Tibial artery (tissue), 4 donors: ENCODE data around the gene SPATA12.

Experiments
- DNase-seq, 2 donors: peaks; one replicate each; pipeline ENCODE4 v3.0.0-alpha.2; 2019
- H3K27ac ChIP-seq, 2 donors: fragments of 200-600 bp; sonication (generic) in 1 of 2; 1 replicate in 1 of 2; 2 replicates in 1 of 2; pipeline ENCODE4 v1.5.1; 2018 to 2019; ENCODE audit warnings: mild to moderate bottlenecking in 1 of 2
- H3K27me3 ChIP-seq, 2 donors: fragments of 200-600 bp; sonication (generic) in 1 of 2; one replicate each; pipeline versions ENCODE4 v1.5.1 to v1.6.0; 2016 to 2019
- H3K36me3 ChIP-seq, 3 donors: fragments of 200-600 bp; sonication (generic) in 2 of 3; one replicate each; pipeline ENCODE4 v1.5.1; 2016 to 2019; ENCODE audit warnings: mild to moderate bottlenecking in 2 of 3
- H3K4me1 ChIP-seq, 4 donors: fragments of 200-600 bp; sonication (generic) in 2 of 4; 1 replicate in 3 of 4; 2 replicates in 1 of 4; pipeline ENCODE4 v1.5.1; 2016 to 2019
- H3K4me3 ChIP-seq, 2 donors: fragments of 200-600 bp; sonication (generic) in 1 of 2; 1 replicate in 1 of 2; 2 replicates in 1 of 2; pipeline ENCODE4 v1.5.1; 2018 to 2019; ENCODE audit warnings: mild to moderate bottlenecking in 2 of 2
- H3K9me3 ChIP-seq, 3 donors: fragments of 200-600 bp; sonication (generic) in 1 of 3; one replicate each; pipeline ENCODE4 v1.5.1; 2016 to 2019
- intact Hi-C: fragments of 100-400 bp; cut with DNase I; formaldehyde crosslinking; loops from one replicate; pipeline ENCODE4 v1.15.0; 2023; ENCODE audit warnings: low total_unique reads
- TF ChIP-seq, protein P1 (sequence below), 2 experiments: fragments of 200-600 bp in 1 of 2; fragments of 450-650 bp in 1 of 2; IDR thresholded peaks; one replicate each; pipeline ENCODE4 v1.5.1; 2017 to 2019; ENCODE audit warnings: antibody characterized with exemption in 2 of 2, mild to moderate bottlenecking in 1 of 2, moderate library complexity in 1 of 2

Gene SPATA12, protein sequence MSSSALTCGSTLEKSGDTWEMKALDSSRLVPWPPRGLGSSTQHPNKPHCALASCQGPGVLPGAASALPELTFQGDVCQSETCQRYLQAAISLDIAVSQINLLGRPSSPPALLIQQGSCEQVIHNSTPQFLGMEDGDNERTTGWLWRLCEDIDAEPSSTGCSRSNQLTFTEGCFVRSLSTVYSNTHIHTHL

DNA sequence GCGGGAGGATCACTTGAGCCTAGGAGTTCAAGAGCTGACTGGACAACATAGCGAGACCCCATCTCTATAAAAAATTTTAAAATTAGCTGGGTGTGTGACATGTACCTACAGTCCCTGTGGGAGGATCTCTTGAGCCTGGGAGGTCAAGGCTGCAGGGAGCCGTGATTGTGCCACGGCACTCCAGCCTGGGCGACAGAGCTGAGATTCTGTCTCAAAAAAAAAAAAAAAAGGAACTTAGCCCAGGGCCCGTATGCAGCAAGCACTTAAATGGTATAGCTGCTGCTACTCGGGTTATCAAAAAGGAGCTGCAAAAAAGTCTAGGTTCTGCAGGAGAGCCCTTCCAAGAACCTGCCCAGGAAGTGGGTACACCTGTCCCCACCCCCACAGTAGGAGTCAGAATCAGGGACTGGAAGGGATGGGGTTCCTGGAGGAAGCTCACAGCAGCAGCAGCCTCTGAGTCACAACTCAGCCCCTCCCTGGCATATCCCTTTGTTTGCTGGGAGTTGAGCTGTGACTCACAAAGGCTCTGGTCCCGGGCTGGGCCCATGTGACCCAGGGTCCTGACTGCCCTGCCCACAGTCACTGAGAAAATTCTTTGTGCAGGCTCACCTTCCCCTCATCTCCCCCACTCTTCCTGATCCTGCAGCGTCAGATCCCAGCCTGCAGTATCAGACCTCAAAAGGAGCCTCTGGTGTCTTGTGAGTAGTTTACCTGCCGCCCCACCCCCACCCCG is at the start of gene SPATA12:
Gene SPATA12 (plus strand): TSS at position 576 of the 733 bp plus-strand sequence. CDS start 13,031 bp downstream, outside the sequence.
- intact Hi-C loops: no loop called here
- no peaks in the 10 kb centered on the region for H3K9me3 ChIP-seq
- peaks cover 0 to 13% (median 0%) of the 10 kb centered on the region in 4 donors for H3K4me1 ChIP-seq
- H3K27ac ChIP-seq: no peak within 1 kb of the TSS
- H3K4me3 ChIP-seq: no peak within 1 kb of the TSS
- TF ChIP-seq, protein P1, sequence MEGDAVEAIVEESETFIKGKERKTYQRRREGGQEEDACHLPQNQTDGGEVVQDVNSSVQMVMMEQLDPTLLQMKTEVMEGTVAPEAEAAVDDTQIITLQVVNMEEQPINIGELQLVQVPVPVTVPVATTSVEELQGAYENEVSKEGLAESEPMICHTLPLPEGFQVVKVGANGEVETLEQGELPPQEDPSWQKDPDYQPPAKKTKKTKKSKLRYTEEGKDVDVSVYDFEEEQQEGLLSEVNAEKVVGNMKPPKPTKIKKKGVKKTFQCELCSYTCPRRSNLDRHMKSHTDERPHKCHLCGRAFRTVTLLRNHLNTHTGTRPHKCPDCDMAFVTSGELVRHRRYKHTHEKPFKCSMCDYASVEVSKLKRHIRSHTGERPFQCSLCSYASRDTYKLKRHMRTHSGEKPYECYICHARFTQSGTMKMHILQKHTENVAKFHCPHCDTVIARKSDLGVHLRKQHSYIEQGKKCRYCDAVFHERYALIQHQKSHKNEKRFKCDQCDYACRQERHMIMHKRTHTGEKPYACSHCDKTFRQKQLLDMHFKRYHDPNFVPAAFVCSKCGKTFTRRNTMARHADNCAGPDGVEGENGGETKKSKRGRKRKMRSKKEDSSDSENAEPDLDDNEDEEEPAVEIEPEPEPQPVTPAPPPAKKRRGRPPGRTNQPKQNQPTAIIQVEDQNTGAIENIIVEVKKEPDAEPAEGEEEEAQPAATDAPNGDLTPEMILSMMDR (IDR thresholded peaks at IDR 0.05): no peak
- no peaks in the 10 kb centered on the region for H3K36me3 ChIP-seq
- no peaks in the 10 kb centered on the region for H3K27me3 ChIP-seq
- peak; percentile 78 to 83 for DNase-seq

DNA sequence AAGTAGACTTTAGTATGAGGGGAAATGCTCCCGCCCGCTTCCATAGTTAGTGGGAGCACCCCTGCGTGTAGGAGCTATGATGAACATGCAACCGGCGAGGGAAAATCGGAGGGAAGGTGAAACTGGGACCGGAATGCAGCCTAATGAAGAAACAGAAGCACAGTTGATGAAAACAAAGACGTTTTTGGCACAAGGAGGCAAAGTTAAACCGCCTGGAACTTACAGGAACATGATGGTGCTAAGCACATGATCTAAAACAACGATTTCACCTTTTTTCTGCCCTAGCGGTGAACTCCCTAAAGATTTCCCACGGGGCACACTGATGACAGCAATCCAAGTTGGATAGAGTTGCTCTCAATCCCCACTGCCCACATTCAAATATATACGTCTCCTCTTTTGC is 49.4 kb upstream of the SPATA12 start:
- Histone ChIP-seq H3K9me3 (no peaks in the 10 kb centered on the region), H3K36me3 (no peaks in the 10 kb centered on the region), H3K4me3 (no peak overlapping the region), H3K27me3 (no peaks in the 10 kb centered on the region), H3K27ac (no peak overlapping the region), H3K4me1 (peaks cover 0 to 33% (median 29%) of the 10 kb centered on the region in 4 donors)
- TF ChIP-seq, protein P1 (IDR thresholded peaks at IDR 0.05): no peak
- intact Hi-C loops: no loop called here
- DNase-seq: no peak

DNA sequence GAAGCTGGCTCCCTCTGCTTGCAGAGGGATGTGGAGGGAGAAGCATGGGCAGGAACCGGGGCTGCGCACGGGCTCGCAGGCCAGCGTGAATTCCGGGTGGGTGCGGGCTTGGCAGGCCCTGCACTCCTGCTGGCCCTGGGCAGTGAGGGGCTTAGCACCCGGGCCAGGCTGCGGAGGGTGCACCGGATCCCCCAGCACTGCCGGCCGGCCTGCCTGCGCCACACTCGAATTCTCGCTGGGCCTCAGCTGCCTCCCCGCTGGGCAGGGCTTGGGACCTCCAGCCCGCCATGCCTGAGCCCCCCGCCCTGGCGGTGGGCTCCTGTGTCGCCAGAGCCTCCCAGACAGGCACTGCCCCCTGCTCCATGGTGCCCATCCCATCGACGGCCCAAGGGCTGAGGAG is 47.6 kb upstream of the SPATA12 start:
- intact Hi-C loops: no loop called here
- Histone ChIP-seq H3K27ac (no peak overlapping the region), H3K4me1 (peaks cover 0 to 28% (median 17%) of the 10 kb centered on the region in 4 donors), H3K9me3 (no peaks in the 10 kb centered on the region), H3K4me3 (no peak overlapping the region), H3K27me3 (no peaks in the 10 kb centered on the region), H3K36me3 (no peaks in the 10 kb centered on the region)
- DNase-seq: no peak
- TF ChIP-seq, protein P1 (IDR thresholded peaks at IDR 0.05): no peak

DNA sequence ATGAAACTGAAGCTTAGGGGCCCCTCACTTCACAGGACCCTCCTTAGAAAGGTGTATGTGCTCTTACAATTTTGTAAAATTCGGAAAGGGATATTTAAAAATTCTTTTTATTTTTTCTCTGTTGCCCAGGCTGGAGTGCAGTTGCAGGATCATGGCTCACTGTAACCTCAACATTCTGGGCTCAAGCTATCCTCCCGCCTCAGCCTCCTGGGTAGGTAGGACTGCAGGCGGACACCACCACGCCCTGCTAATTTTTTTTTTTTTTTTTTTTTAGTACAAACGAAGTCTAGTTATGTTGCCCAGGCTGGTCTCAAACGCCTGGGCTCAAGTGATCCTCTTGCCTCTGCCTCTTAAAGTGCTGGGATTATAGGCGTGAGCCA is 45.1 kb upstream of the SPATA12 start:
- H3K36me3 ChIP-seq: no peaks in the 10 kb centered on the region
- no peak overlapping the region for H3K27ac ChIP-seq
- TF ChIP-seq, protein P1 (IDR thresholded peaks at IDR 0.05): no peak
- H3K4me3 ChIP-seq: no peak overlapping the region
- peaks cover 0 to 14% (median 6%) of the 10 kb centered on the region in 4 donors for H3K4me1 ChIP-seq
- no peak for DNase-seq
- no peaks in the 10 kb centered on the region for H3K9me3 ChIP-seq
- intact Hi-C loops: no loop called here
- H3K27me3 ChIP-seq: no peaks in the 10 kb centered on the region

DNA sequence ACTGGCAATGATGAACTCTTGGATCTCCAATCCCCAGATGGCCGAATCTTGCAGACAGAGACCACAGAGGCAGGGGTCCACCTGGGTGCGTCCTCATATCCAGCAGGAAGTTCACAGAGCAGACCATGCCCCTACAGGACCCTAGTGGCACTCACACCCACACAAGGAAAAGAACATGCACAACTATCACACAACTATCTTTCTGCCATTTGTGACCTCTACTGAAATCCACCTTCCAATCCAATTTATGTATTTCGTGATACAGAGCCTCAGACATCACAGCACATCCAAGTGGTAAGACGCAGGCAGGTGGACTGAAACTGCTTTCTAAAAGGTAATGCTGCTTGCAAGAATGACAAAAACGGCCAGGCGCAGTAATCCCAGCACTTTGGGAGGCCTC is 44.6 kb upstream of the SPATA12 start:
- TF ChIP-seq, protein P1 (IDR thresholded peaks at IDR 0.05): no peak
- no peaks in the 10 kb centered on the region for H3K27me3 ChIP-seq
- intact Hi-C loops: no loop called here
- no peak overlapping the region for H3K4me3 ChIP-seq
- DNase-seq: no peak
- H3K4me1 ChIP-seq: peaks cover 0 to 14% (median 6%) of the 10 kb centered on the region in 4 donors
- H3K27ac ChIP-seq: no peak overlapping the region
- no peaks in the 10 kb centered on the region for H3K9me3 ChIP-seq
- H3K36me3 ChIP-seq: no peaks in the 10 kb centered on the region
